SU-DHL-6 (cell line): ENCODE data around the gene CACFD1.

Source experiments
- H2AFZ ChIP-seq: fragments of 200-600 bp; sonication (generic); 2 replicates; pipeline ENCODE4 v1.6.1; 2014; ENCODE audit warnings: low read depth, mild to moderate bottlenecking, moderate library complexity, mixed read lengths, antibody characterized with exemption, low read length; ENCODE audit not compliant: severe bottlenecking
- H3F3A ChIP-seq: fragments of 200-600 bp; shearing (Covaris generic); 2 replicates; pipeline ENCODE4 v1.6.0; 2016; ENCODE audit warnings: antibody characterized with exemption, mild to moderate bottlenecking; ENCODE audit not compliant: insufficient read depth
- H3K27ac ChIP-seq: fragments of 200-600 bp; sonication (generic); 2 replicates; pipeline ENCODE4 v1.5.1; 2016; ENCODE audit warnings: low read depth, mild to moderate bottlenecking, low read length, moderate library complexity, mixed read lengths
- H3K27me3 ChIP-seq: fragments of 200-600 bp; sonication (generic), shearing (Covaris generic); 2 replicates; pipeline ENCODE4 v1.6.0; 2014; ENCODE audit warnings: mild to moderate bottlenecking, low read length
- H3K36me3 ChIP-seq: fragments of 200-600 bp; sonication (generic); 2 replicates; pipeline ENCODE4 v1.6.1; 2014; ENCODE audit warnings: mild to moderate bottlenecking, low read length, mixed read lengths
- H3K4me2 ChIP-seq: fragments of 300-600, 200-600 bp; shearing (Covaris generic), sonication (generic); 2 replicates; pipeline ENCODE4 v1.6.0; 2014; ENCODE audit warnings: low read length, low read depth, mild to moderate bottlenecking; ENCODE audit not compliant: poor library complexity, severe bottlenecking
- H3K4me3 ChIP-seq: fragments of 200-600 bp; sonication (generic); 2 replicates; pipeline ENCODE4 v1.5.1; 2014; ENCODE audit warnings: antibody characterized with exemption, low read length, mild to moderate bottlenecking, mixed read lengths; ENCODE audit not compliant: insufficient read depth, poor library complexity, severe bottlenecking
- H3K79me2 ChIP-seq: fragments of 200-600 bp; sonication (generic); 2 replicates; pipeline ENCODE4 v1.6.1; 2014; ENCODE audit warnings: mild to moderate bottlenecking, low read length, moderate library complexity; ENCODE audit not compliant: insufficient read depth
- H3K9ac ChIP-seq: fragments of 200-600 bp; sonication (generic); 2 replicates; pipeline ENCODE4 v1.7.0; 2014; ENCODE audit warnings: mild to moderate bottlenecking, low read length
- H3K9me2 ChIP-seq: fragments of 200-600 bp; sonication (generic); replicated peaks from 2 replicates; pipeline ENCODE4 v1.6.1; 2014; ENCODE audit warnings: low read length; ENCODE audit not compliant: insufficient read depth
- H3K9me3 ChIP-seq: fragments of 200-600 bp; sonication (generic); 2 replicates; pipeline ENCODE4 v1.6.1; 2014; ENCODE audit warnings: low read length, mixed read lengths; ENCODE audit not compliant: insufficient read depth
- H4K20me1 ChIP-seq: fragments of 200-600 bp; sonication (generic); 2 replicates; pipeline ENCODE4 v1.6.1; 2014; ENCODE audit warnings: low read depth, mild to moderate bottlenecking, antibody characterized with exemption, low read length, moderate library complexity, mixed read lengths
- CTCF ChIP-seq: fragments of 200-600 bp; sonication (generic); IDR thresholded peaks from one replicate; pipeline ENCODE4 v1.5.1; 2017; ENCODE audit warnings: antibody characterized with exemption, mild to moderate bottlenecking, low read length, moderate library complexity; ENCODE audit not compliant: insufficient read depth, poor library complexity, severe bottlenecking
- EZH2phosphoT487 ChIP-seq: fragments of 200-600 bp; sonication (generic), shearing (Covaris generic); conservative IDR thresholded peaks from 2 replicates; pipeline ENCODE4 v1.6.1; 2018; ENCODE audit warnings: mild to moderate bottlenecking, antibody characterized with exemption, low read length, moderate library complexity, mixed read lengths

The CACFD1 gene

DNA sequence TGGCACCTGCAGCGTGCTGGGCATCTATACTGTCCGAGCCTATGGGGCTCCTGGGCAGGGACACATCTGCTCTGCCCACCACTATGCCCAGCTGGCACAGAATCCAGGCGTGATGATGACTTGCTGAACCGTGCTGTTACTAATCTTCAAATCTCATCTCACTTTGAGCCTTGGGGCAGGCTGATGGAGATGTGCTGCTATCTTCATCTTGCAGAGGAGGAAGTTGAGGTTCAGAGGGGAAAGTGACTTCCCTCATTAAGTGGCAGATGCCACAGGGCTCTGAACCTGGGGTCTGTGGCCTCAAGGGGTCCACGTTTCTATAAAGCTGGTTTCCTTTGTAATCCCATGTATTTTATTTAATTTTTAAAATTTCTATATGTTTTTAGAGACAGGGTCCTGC lies 14.4 kb downstream of the CACFD1 start:
- Histone ChIP-seq H3K79me2 (peaks cover 7% of the 10 kb centered on the region; the same call in 1 of the 2 replicates), H3K36me3 (no peaks in the 10 kb centered on the region), H3K27me3 (no peaks in the 10 kb centered on the region), H3K27ac (no peak overlapping the region), H3K9me3 (no peaks in the 10 kb centered on the region), H3F3A (no peaks in the 10 kb centered on the region), H3K9me2 (no peaks in the 10 kb centered on the region), H4K20me1 (no peaks in the 10 kb centered on the region), H3K4me2 (no peak overlapping the region), H2AFZ (no peak overlapping the region), H3K4me3 (no peak overlapping the region), H3K9ac (no peak overlapping the region)
- TF ChIP-seq EZH2phosphoT487: no peak
- no peak for TF ChIP-seq CTCF

DNA sequence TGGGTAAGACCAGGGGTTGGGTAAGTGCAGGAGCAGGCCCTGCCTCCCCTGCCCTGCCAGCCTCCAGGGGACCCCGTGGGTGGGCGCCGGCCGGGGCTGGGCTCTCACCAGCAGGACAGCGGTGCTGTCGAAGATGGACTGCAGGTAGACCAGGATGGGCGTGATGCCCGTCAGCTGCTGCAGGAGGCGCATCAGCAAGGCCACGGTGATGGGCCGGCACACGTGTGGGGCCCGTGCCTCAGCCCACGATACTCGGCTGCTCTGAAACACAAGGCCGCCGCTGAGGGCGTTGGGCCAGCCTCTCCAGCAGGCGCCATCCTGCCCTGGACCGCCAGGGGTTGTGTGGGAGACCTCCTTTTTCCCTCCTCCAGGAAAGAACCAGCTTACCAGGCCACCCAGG lies 15.1 kb downstream of the CACFD1 start:
- Histone ChIP-seq H3K9ac (no peak overlapping the region), H3K9me2 (no peaks in the 10 kb centered on the region), H3K36me3 (no peaks in the 10 kb centered on the region), H3K27ac (no peak overlapping the region), H3K4me3 (no peak overlapping the region), H3K79me2 (peaks cover 7% of the 10 kb centered on the region; the same call in 1 of the 2 replicates), H4K20me1 (no peaks in the 10 kb centered on the region), H3K27me3 (no peaks in the 10 kb centered on the region), H3K9me3 (no peaks in the 10 kb centered on the region), H3K4me2 (no peak overlapping the region), H3F3A (peaks cover 4% of the 10 kb centered on the region), H2AFZ (no peak overlapping the region)
- TF ChIP-seq CTCF: no peak
- no peak for TF ChIP-seq EZH2phosphoT487

- Histone ChIP-seq H2AFZ (no peak overlapping the region), H3K27ac (no peak overlapping the region), H3K79me2 (peaks cover 7% of the 10 kb centered on the region; the same call in 1 of the 2 replicates), H3F3A (peaks cover 5% of the 10 kb centered on the region), H3K9me2 (no peaks in the 10 kb centered on the region), H3K9me3 (no peaks in the 10 kb centered on the region), H3K27me3 (no peaks in the 10 kb centered on the region), H3K4me3 (no peak overlapping the region), H3K9ac (no peak overlapping the region), H4K20me1 (no peaks in the 10 kb centered on the region), H3K4me2 (no peak overlapping the region), H3K36me3 (no peaks in the 10 kb centered on the region)
- no peak for TF ChIP-seq EZH2phosphoT487
Observed at GRCh38 chr9:133475292-133476012, 15.7 kb downstream of the CACFD1 start.
